Measurements from ENCODE around the gene TRIM7.

The TRIM7 gene

GRCh38 chr5:181236954-181237641 is 32.1 kb upstream of the TRIM7 start:
- Histone ChIP-seq H3K4me1 (ENCODE audit: insufficient read depth, low read length) (peaks cover 7% of the 10 kb centered on the region), H3K36me3 (ENCODE audit: insufficient read depth, low read length) (peaks cover 80% of the 10 kb centered on the region), H2AFZ (ENCODE audit: low read depth, low read length) (no peak overlapping the region), H3K4me3 (ENCODE audit: low read length) (no peak overlapping the region), H3K27me3 (ENCODE audit: insufficient read depth, low read length) (no peaks in the 10 kb centered on the region), H3K9me3 (ENCODE audit: low read length) (no peaks in the 10 kb centered on the region)

GRCh38 chr5:181236471-181236870 is 31.5 kb upstream of the TRIM7 start:
- no peak overlapping the region for H3K4me3 ChIP-seq (ENCODE audit: low read length)
- peaks cover under 1% of the 10 kb centered on the region for H3K4me1 ChIP-seq (ENCODE audit: insufficient read depth, low read length)
- no peaks in the 10 kb centered on the region for H3K9me3 ChIP-seq (ENCODE audit: low read length)
- H3K27me3 ChIP-seq (ENCODE audit: insufficient read depth, low read length), result no peaks in the 10 kb centered on the region
- no peak overlapping the region for H2AFZ ChIP-seq (ENCODE audit: low read depth, low read length)
- H3K36me3 ChIP-seq (ENCODE audit: insufficient read depth, low read length), result peaks cover 77% of the 10 kb centered on the region

GRCh38 chr5:181235689-181236366 is 30.8 kb upstream of the TRIM7 start:
- Histone ChIP-seq H3K36me3 (ENCODE audit: insufficient read depth, low read length) (peaks cover 81% of the 10 kb centered on the region), H3K9me3 (ENCODE audit: low read length) (no peaks in the 10 kb centered on the region)

GRCh38 chr5:181235323-181235688 is 30.3 kb upstream of the TRIM7 start:
- Histone ChIP-seq H3K27me3 (ENCODE audit: insufficient read depth, low read length) (no peaks in the 10 kb centered on the region), H3K9me3 (ENCODE audit: low read length) (no peaks in the 10 kb centered on the region), H3K36me3 (ENCODE audit: insufficient read depth, low read length) (peaks cover 86% of the 10 kb centered on the region), H3K4me1 (ENCODE audit: insufficient read depth, low read length) (no peaks in the 10 kb centered on the region), H2AFZ (ENCODE audit: low read depth, low read length) (no peak overlapping the region), H3K4me3 (ENCODE audit: low read length) (no peak overlapping the region)

More at GRCh38 chr5:181235689-181236366, 30.8 kb upstream of the TRIM7 start:
- no peaks in the 10 kb centered on the region for H3K4me1 ChIP-seq (ENCODE audit: insufficient read depth, low read length)
- no peaks in the 10 kb centered on the region for H3K27me3 ChIP-seq (ENCODE audit: insufficient read depth, low read length)
- H3K4me3 ChIP-seq (ENCODE audit: low read length), result no peak overlapping the region
- H2AFZ ChIP-seq (ENCODE audit: low read depth, low read length), result no peak overlapping the region

GRCh38 chr5:181234455-181235306 is 29.7 kb upstream of the TRIM7 start:
- Histone ChIP-seq H3K36me3 (ENCODE audit: insufficient read depth, low read length) (peaks cover 86% of the 10 kb centered on the region), H2AFZ (ENCODE audit: low read depth, low read length) (no peak overlapping the region), H3K9me3 (ENCODE audit: low read length) (no peaks in the 10 kb centered on the region), H3K4me1 (ENCODE audit: insufficient read depth, low read length) (no peaks in the 10 kb centered on the region), H3K4me3 (ENCODE audit: low read length) (no peak overlapping the region), H3K27me3 (ENCODE audit: insufficient read depth, low read length) (no peaks in the 10 kb centered on the region)

GRCh38 chr5:181233801-181234454 is 28.9 kb upstream of the TRIM7 start:
- no peak overlapping the region for H3K4me3 ChIP-seq (ENCODE audit: low read length)
- H3K36me3 ChIP-seq (ENCODE audit: insufficient read depth, low read length), result peaks cover 83% of the 10 kb centered on the region

GRCh38 chr5:181233088-181233800 is 28.2 kb upstream of the TRIM7 start:
- no peaks in the 10 kb centered on the region for H3K9me3 ChIP-seq (ENCODE audit: low read length)
- H3K36me3 ChIP-seq (ENCODE audit: insufficient read depth, low read length), result peaks cover 78% of the 10 kb centered on the region
- H3K4me3 ChIP-seq (ENCODE audit: low read length), result no peak overlapping the region
- H3K27me3 ChIP-seq (ENCODE audit: insufficient read depth, low read length), result no peaks in the 10 kb centered on the region
- no peak overlapping the region for H2AFZ ChIP-seq (ENCODE audit: low read depth, low read length)
- no peaks in the 10 kb centered on the region for H3K4me1 ChIP-seq (ENCODE audit: insufficient read depth, low read length)

More at GRCh38 chr5:181233801-181234454, 28.9 kb upstream of the TRIM7 start:
- H3K9me3 ChIP-seq (ENCODE audit: low read length), result no peaks in the 10 kb centered on the region
- H2AFZ ChIP-seq (ENCODE audit: low read depth, low read length), result no peak overlapping the region
- H3K4me1 ChIP-seq (ENCODE audit: insufficient read depth, low read length), result no peaks in the 10 kb centered on the region
- H3K27me3 ChIP-seq (ENCODE audit: insufficient read depth, low read length), result no peaks in the 10 kb centered on the region

GRCh38 chr5:181232593-181232992 is 27.6 kb upstream of the TRIM7 start:
- Histone ChIP-seq H2AFZ (ENCODE audit: low read depth, low read length) (no peak overlapping the region), H3K36me3 (ENCODE audit: insufficient read depth, low read length) (peaks cover 71% of the 10 kb centered on the region), H3K9me3 (ENCODE audit: low read length) (no peaks in the 10 kb centered on the region), H3K27me3 (ENCODE audit: insufficient read depth, low read length) (no peaks in the 10 kb centered on the region), H3K4me3 (ENCODE audit: low read length) (no peak overlapping the region), H3K4me1 (ENCODE audit: insufficient read depth, low read length) (no peaks in the 10 kb centered on the region)

- peaks cover 63% of the 10 kb centered on the region for H3K36me3 ChIP-seq (ENCODE audit: insufficient read depth, low read length)
- no peaks in the 10 kb centered on the region for H3K9me3 ChIP-seq (ENCODE audit: low read length)
- H3K4me1 ChIP-seq (ENCODE audit: insufficient read depth, low read length), result no peaks in the 10 kb centered on the region
- H2AFZ ChIP-seq (ENCODE audit: low read depth, low read length), result no peak overlapping the region
- no peaks in the 10 kb centered on the region for H3K27me3 ChIP-seq (ENCODE audit: insufficient read depth, low read length)
- no peak overlapping the region for H3K4me3 ChIP-seq (ENCODE audit: low read length)
These were observed 26.4 kb upstream of the TRIM7 start for GRCh38 chr5:181231432-181231831.

GRCh38 chr5:181230551-181230950 is 25.6 kb upstream of the TRIM7 start:
- H2AFZ ChIP-seq (ENCODE audit: low read depth, low read length), result no peak overlapping the region
- no peaks in the 10 kb centered on the region for H3K27me3 ChIP-seq (ENCODE audit: insufficient read depth, low read length)
- H3K36me3 ChIP-seq (ENCODE audit: insufficient read depth, low read length), result peaks cover 55% of the 10 kb centered on the region
- H3K4me1 ChIP-seq (ENCODE audit: insufficient read depth, low read length), result no peaks in the 10 kb centered on the region
- no peaks in the 10 kb centered on the region for H3K9me3 ChIP-seq (ENCODE audit: low read length)
- no peak overlapping the region for H3K4me3 ChIP-seq (ENCODE audit: low read length)

GRCh38 chr5:181229996-181230395 is 25.0 kb upstream of the TRIM7 start:
- no peak overlapping the region for H3K4me3 ChIP-seq (ENCODE audit: low read length)
- H2AFZ ChIP-seq (ENCODE audit: low read depth, low read length), result no peak overlapping the region
- H3K9me3 ChIP-seq (ENCODE audit: low read length), result no peaks in the 10 kb centered on the region
- no peaks in the 10 kb centered on the region for H3K27me3 ChIP-seq (ENCODE audit: insufficient read depth, low read length)
- H3K36me3 ChIP-seq (ENCODE audit: insufficient read depth, low read length), result peaks cover 56% of the 10 kb centered on the region
- H3K4me1 ChIP-seq (ENCODE audit: insufficient read depth, low read length), result peaks cover 4% of the 10 kb centered on the region

GRCh38 chr5:181224390-181225229 is 19.6 kb upstream of the TRIM7 start:
- Histone ChIP-seq H3K4me1 (ENCODE audit: insufficient read depth, low read length) (peaks cover 15% of the 10 kb centered on the region), H3K9me3 (ENCODE audit: low read length) (no peaks in the 10 kb centered on the region), H3K4me3 (ENCODE audit: low read length) (peak overlapping the region; percentile 84), H3K36me3 (ENCODE audit: insufficient read depth, low read length) (peaks cover 19% of the 10 kb centered on the region), H2AFZ (ENCODE audit: low read depth, low read length) (no peak overlapping the region), H3K27me3 (ENCODE audit: insufficient read depth, low read length) (no peaks in the 10 kb centered on the region)

Measured in neuron (in vitro differentiated cells).